Fibroblast of skin of back (primary cell): Measurements from ENCODE around the gene AMOT.
A peak's percentile ranks its signal among the peaks of the same experiment; 100 is the strongest.

Experiments used
- DNase-seq: peaks from one replicate; pipeline ENCODE4 v3.0.0-alpha.2; 2013

AMOT gene

GRCh38 chrX:112735147-112735546, 105.5 kb downstream of the AMOT start:
- DNase-seq, result no peak

- peak; percentile 23 for DNase-seq
Measured at GRCh38 chrX:112734290-112734689, 106.3 kb downstream of the AMOT start.

DNA sequence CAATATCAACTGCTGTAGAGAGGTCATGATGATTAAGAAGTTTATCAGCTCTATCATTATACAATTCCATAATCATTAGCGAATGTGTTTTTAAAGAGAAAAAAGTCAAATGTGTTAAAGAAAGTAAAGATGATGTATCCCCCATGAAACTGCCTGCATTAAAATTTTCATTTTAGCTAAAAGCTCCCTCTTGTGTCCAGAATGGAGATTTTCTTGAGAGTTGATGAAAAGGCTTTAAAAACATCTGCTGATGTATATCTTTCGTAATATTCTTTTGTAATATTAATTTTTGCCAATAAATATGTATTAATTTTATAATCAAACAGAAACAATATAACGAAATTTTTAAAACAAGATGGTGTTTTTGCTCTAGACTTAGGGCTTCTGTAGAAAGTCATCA, 108.8 kb downstream of the AMOT start:
- DNase-seq, result no peak
